NCI-H2196 treated with DMSO at 0.1 percent for 48 hours (cell line): ENCODE measurements around the gene XBP1.
"Not testable (repeated sequence)": the region's sequence is repeated elsewhere in the genome, so short reads cannot be mapped to it uniquely, and the experiment has no call there.

ENCODE experiments used
- DNase-seq: peaks from one replicate; lab custom pipeline; 2025; ENCODE audit not compliant: unreplicated experiment; lab: John Stamatoyannopoulos, UW

XBP1 gene

GRCh38 chr22:28800308-28801041 lies at the start of gene XBP1:
TSS of gene XBP1 (minus strand) at chr22:28800569.
- DNase-seq: peak; percentile 54

DNA sequence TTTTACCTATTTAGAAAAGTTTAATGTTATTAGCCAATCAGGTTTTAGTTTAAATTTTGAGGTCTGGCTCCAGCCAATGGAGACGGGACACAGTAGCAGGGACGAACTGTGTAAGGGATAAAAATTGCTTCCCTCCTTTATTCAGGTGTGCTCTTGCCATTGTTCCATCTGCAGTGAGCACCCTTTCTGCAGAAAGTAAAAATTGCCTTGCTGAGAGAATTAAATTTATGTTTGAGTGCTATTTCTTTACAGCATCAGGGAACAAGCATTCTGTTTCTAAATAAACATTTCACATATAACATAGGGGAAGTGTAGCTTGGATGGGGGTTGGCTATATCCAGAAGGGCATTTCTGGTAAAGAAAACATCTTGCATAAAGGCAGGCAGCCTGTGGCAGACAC lies 46.6 kb upstream of the XBP1 start:
- no peak for DNase-seq

GRCh38 chr22:28844277-28844676 lies 43.9 kb upstream of the XBP1 start:
- DNase-seq: not testable (repeated sequence)

GRCh38 chr22:28843633-28844032 lies 43.3 kb upstream of the XBP1 start:
- DNase-seq: no peak

- no peak for DNase-seq
Measured at GRCh38 chr22:28841111-28841510, 40.7 kb upstream of the XBP1 start.

DNA sequence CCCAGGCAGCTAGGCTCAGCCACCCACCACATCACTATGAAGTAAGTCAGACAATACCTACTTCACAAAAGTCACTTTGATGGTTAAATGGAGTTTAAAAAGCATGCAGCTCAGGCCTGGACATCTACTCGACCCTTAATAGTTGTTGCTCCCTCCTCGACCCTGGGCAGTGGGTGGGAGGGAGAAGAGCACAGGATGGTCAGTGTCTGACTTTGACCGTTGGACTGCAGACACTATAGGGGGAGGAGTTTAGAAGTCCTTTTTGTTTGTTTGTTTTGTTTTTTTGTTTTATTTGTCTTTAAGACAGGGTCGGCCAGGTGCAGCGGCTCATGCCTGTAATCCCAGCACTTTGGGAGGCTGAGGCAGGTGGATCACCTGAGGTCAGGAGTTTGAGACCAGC lies 38.6 kb upstream of the XBP1 start:
- no peak for DNase-seq

- DNase-seq: no peak
Measured at GRCh38 chr22:28837640-28838039, 37.3 kb upstream of the XBP1 start.

- DNase-seq: no peak
Measured at GRCh38 chr22:28835630-28836189, 35.3 kb upstream of the XBP1 start.

DNA sequence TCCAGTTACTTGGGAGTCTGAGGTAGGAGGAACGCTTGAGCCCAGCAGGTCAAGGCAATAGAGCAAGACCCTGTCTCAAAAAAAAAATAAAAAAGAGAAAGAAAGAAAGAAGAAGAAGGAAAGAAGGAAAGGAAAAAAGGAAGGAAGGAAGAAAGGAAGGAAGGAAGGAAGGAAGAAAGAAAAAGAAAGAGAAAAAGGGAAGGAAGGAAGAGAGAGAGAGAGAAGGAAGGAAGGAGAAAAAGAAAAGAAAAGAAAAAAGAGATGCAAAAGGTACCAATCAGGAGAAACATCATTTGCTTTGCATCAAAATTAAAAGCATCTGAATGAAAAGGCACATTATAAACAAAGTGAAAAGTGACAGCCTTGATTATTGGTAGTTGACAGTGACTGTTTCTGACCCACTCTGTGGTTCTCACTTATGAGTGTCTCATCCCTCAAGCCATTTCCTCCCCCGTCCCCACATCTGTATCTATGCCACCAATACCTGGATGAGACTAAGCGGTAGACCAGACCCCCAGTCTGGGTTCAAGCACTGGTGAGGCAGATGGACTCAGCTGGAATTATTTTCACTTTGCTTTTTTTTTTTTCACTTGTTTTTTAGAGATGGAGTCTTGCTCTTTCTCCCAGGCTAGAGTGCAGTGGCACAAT lies 33.0 kb upstream of the XBP1 start:
- no peak for DNase-seq

GRCh38 chr22:28832731-28833130 lies 32.4 kb upstream of the XBP1 start:
- DNase-seq: no peak

- DNase-seq: no peak
Measured at GRCh38 chr22:28831140-28832072, 31.0 kb upstream of the XBP1 start.

DNA sequence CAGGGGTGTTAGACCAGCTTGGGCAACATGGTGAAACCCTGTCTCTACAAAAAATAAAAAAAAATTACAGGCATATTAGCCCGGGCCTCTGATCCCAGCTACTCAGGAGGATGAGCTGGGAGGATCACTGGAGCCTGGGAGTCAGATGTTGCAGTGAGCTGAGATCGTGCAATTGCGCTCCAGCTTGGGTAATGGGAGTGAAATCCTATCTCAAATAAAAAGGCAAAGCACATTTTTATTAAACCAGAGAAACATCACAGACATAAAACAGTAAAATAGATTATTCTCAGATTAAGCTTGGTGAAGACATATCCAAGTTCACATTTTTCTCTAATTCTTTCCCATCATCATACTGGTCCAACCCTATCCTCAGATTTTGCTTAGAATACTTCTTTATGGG lies 30.1 kb upstream of the XBP1 start:
- no peak for DNase-seq

DNA sequence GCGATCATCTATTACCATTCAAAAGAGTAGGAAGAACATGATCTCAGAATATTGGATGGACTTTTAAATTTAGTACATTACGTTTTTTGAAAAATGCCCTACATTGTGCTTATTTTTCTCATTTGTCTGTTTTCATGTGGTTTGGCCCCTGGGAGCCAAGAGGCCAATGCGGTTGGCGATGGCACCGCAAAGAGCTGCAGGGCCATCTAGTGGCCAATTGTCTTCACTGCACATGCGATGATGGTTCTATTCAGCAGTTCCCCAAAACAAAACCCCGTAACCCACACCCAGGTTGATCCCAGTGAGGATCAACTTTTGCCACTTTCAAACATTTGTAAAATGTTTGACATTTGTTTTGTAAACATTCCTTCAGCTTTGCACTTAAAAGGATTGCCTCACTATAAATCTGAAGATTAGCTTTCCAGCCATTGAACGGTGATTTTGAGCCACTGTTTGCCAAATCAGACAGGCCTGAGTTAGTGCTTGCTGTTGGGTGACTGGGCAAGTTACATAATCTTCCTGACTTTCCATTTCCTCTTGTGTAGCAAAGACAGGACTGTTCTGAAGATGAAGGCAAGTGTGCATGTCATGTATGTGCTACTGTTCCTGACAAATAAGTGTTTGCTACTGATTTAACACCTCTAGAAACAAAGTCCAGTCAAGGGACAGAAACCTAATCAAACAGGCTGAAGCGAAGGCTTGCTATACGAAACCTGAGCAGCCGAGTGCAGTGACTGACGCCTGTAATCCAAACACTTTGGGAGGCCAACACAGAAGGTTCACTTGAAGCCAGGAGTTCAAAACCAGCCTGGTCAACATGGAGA lies 29.2 kb upstream of the XBP1 start:
- DNase-seq: no peak

- DNase-seq: no peak
Measured at GRCh38 chr22:28826921-28827320, 26.6 kb upstream of the XBP1 start.

DNA sequence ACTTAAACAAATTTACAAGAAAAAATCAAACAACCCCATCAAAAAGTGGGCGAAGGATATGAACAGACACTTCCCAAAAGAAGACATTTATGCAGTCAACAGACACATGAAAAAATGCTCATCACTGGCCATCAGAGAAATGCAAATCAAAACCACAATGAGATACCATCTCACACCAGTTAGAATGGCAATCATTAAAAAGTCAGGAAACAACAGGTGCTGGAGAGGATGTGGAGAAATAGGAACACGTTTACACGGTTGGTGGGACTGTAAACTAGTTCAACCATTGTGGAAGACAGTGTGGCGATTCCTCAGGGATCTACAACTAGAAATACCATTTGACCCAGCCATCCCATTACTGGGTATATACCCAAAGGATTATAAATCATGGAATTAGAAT lies 26.1 kb upstream of the XBP1 start:
- DNase-seq: not testable (repeated sequence)

- DNase-seq: not testable (repeated sequence)
Measured at GRCh38 chr22:28824455-28824854, 24.1 kb upstream of the XBP1 start.

- peak; percentile 73 for DNase-seq
Measured at GRCh38 chr22:28822930-28823551, 22.7 kb upstream of the XBP1 start.

DNA sequence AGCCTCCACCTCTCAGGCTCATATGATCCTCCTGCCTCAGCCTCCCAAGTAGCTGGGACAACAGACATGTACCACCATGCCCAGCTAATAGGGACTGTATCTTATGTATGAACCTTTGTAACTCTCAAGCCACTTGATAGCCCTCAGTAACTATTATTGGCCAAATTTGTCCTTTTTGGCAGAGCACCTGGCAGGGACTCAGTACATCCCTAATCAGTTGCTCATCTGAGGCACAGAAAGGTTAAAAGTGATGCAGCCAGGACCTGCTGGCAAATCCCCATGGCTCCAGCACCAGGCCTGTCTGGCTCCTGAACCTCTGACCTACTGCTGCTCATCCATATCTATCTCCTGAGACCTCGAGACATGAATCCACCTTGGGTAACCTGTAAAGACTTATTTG lies 21.1 kb upstream of the XBP1 start:
- no peak for DNase-seq

- DNase-seq: no peak
Measured at GRCh38 chr22:28820885-28821284, 20.5 kb upstream of the XBP1 start.
